H4 (cell line): ENCODE results near the gene KRT23. TPM values are rescaled to one million over a fixed set of nuclear protein-coding genes. Genes with fewer than 3 reads are reported as not detected.

Experiments used
- DNase-seq: peaks from one replicate; pipeline ENCODE4 v3.0.0-alpha.2; 2015; ENCODE audit warnings: low spot score
- total RNA-seq: library from RNA; depleted of rRNA; stranded (reverse); fragments of >200 nt; shearing (Covaris generic); gene quantifications from 2 replicates; pipeline ENCODE4 v1.2.3, GENCODE V29; 2014

Gene KRT23
- total RNA-seq, 1 experiment from 2014 or later, result not detected

DNA sequence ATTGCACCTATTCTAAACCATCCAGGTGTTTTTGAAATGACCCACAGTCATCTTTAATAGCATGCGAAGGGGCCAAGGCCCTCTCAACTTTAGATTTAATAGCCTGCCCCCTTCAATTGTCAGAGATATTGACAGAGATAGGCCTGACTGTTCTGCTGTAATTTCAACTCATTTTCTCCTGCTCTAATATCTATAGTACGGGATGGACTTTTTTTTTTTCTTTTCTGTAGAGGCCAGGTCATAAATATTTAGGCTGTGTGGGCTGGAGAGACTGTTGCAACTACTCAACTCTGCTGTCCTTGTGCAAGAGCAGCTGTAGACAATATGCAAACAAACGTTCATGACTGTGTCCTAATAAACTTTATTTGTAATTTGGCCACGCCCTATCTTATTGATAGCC is 27.7 kb downstream of the KRT23 start:
- peak; percentile 15 for DNase-seq

DNA sequence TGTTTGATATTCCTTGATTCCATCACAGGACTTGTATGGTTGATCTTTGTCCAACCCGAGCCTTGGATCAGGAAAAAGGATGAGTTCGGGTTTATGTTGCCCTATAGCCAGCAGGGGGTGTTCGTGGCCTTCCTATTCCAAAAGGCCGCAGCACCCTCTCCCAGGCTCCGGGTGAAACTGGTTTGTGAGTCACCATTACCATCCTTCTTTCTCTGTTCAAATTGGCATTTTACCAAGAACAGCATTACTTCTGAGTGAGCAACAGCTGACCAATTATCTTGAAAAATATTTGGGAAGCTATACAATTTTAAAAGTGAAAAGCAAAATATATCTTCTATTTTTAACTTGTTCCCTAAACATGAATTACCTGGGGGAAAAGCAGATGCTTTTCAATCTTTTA is 28.1 kb downstream of the KRT23 start:
- peak; percentile 91 for DNase-seq

- no peak for DNase-seq
Observed at GRCh38 chr17:40906613-40907012, 30.8 kb downstream of the KRT23 start.

- no peak for DNase-seq
Observed at GRCh38 chr17:40905370-40905769, 32.1 kb downstream of the KRT23 start.

DNA sequence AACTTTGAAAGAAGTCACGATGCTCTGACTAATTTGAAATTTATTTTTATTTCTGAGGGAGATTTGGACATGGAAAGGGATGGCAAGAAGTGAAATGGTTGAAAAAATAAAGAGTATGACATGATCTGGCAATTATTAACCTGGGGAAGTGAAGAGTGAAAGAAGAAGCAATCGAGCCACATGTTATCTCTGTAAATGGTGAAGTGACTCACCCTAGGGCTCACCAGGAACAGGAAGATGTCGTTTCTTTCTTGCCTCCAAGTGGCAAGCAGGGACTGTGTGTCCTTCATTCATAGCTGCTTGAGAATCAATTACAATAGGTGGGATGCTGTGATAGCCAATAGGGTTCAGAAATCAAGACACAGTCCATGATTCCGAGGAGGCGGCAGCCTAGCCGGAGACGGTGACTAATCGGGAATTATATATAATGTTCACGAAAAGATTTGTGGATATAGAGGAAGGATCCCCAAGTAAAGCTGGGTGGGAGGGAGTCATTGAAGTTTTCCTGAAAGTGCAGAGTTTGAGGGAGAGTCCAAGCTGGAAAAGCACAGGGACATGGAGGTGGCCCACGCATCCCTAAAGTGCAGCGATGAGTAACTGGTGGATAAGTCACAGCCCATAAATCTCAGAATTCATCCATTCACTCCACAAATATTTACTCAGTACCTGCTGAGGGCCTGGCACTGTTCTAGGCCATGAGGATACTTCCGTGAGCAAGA is 34.2 kb downstream of the KRT23 start:
- DNase-seq, result no peak

- DNase-seq, result no peak
Observed at GRCh38 chr17:40902498-40902897, 34.9 kb downstream of the KRT23 start.

DNA sequence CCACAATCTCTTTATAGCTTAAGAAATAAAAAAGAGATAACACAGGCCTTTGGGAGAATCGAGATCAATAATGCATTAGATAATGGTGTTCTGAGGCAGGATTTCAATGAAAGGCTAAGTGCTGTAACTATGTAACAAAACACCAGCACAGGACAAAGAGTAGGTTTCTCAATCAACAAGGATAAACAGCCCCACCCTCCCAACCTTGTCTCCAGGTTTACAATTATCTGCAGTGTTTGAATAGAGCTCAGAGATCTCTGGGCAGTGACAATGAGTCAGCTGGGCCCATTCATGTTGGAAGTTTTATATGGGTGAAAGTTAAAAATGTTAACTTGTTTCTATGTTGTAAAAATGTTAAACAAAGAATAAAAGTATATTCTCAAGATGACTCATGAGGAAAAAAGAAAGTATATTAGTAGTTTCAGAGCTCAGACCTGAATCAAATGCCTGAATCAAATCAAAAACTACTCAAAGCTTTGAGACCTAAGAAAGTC is 35.4 kb downstream of the KRT23 start:
- DNase-seq, result peak; percentile 21

DNA sequence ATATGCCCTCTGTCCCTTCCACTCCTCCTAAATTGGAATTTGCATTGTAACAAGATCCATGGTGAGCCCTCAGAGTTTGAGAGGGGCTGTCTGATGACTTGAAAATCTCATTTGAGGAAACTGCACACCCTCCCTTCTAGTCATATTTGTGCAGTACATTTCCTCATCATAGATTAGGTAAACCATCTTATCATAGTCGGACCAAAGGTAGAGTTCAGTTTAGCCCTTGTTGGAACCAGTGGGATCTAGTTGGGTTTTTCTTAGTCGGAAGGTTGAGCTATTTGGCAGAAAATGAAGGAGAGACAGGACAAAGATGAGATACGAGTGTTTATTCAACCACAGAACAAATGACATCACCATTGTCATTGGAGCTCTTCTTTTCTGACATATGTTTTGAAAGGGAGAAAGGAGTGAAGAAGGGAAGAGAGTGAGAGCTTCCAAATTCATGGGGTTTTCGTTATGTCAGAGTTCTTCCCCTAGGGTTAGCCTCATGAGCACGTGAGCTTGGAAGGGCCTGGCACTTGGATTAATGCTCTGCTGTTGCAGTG is 36.6 kb downstream of the KRT23 start:
- no peak for DNase-seq

- no peak for DNase-seq
Observed at GRCh38 chr17:40896916-40897455, 40.5 kb downstream of the KRT23 start.

DNA sequence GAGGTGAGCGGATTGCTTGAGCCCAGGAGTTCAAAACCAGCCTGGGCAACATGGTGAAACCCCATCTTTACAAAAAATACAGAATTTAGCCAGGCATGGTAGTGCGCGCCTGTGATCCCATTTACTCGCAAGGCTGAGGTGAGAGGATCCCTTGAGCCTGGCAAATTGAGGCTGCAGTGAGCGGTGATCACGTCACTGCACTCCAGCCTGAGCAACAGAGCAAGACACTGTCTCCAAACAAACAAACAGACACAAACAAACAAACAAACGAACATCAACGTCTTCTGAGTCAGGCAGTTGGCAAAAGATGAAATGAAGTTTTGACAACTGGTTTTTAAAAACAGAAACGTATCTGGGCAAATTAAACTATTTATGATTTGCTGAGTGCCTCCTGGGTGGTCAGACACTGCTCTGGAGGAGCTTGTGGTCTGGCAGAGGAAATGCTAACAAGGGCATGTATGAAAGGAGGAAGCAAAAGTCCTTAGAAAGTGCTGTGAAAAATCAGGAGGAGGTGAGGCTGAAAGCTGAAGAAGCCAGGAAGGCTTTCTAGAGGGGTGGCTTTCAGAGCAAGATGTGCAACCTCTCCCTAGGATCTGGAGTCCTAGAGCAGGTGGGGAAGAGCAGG is 42.2 kb downstream of the KRT23 start:
- DNase-seq, result peak; percentile 16

GRCh38 chr17:40888196-40888720 is 49.2 kb downstream of the KRT23 start:
- no peak for DNase-seq

DNA sequence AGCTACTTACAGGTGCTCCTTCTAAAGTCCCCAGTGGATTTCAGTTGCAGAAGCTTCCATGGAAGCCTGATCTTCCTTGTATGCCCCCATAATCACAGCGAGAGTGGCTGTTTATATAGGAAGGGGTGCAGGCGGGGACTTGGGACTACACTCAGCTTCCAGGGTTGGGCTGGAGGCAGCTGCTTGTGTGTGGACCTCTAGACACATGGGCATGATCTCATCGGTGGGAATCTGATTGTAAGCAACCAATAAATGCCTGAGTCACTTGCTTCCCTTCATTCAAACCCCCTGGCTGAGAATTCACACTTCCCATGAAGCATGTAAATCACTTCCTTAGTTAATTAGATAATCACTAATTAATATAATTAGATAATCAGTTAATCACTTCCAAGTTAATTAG is 51.4 kb downstream of the KRT23 start:
- DNase-seq, result peak; percentile 34

- no peak for DNase-seq
Observed at GRCh38 chr17:40884708-40885512, 52.5 kb downstream of the KRT23 start, which contains the start of gene KRT20. TSS of gene KRT20 (minus strand) at chr17:40885242. CDS start at chr17:40885185, 57 bp downstream.

- no peak for DNase-seq
Observed at GRCh38 chr17:40883626-40884334, 53.7 kb downstream of the KRT23 start.

- no peak for DNase-seq
Observed at GRCh38 chr17:40883031-40883430, 54.4 kb downstream of the KRT23 start.

GRCh38 chr17:40879026-40879425 is 58.4 kb downstream of the KRT23 start:
- DNase-seq, result no peak

DNA sequence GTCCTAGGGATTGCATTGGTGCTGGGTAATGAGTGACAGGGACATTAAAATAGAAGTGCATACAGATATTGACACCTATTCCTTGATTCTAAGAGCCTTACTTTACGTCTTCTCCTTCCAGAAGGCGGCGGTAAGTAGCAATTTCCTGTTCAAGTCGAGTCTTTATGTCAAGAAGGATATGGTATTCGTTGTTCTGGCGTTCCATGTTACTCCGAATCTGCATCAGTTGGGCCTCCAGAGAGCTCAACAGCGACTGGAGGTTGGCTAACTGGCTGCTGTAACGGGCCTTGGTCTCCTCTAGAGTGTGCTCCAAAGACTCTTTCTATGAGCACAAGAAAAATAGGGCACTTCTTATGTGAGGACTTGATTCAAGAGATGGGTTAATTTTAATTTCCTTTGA is 59.4 kb downstream of the KRT23 start:
- DNase-seq, result no peak

- no peak for DNase-seq
Observed at GRCh38 chr17:40873801-40874200, 63.6 kb downstream of the KRT23 start.

- no peak for DNase-seq
Observed at GRCh38 chr17:40873255-40873654, 64.2 kb downstream of the KRT23 start.
